Measurements from ENCODE around the gene MYCL.
"Not testable (repeated sequence)": the region's sequence is repeated elsewhere in the genome, so short reads cannot be mapped to it uniquely, and the experiment has no call there.

MYCL gene

DNA sequence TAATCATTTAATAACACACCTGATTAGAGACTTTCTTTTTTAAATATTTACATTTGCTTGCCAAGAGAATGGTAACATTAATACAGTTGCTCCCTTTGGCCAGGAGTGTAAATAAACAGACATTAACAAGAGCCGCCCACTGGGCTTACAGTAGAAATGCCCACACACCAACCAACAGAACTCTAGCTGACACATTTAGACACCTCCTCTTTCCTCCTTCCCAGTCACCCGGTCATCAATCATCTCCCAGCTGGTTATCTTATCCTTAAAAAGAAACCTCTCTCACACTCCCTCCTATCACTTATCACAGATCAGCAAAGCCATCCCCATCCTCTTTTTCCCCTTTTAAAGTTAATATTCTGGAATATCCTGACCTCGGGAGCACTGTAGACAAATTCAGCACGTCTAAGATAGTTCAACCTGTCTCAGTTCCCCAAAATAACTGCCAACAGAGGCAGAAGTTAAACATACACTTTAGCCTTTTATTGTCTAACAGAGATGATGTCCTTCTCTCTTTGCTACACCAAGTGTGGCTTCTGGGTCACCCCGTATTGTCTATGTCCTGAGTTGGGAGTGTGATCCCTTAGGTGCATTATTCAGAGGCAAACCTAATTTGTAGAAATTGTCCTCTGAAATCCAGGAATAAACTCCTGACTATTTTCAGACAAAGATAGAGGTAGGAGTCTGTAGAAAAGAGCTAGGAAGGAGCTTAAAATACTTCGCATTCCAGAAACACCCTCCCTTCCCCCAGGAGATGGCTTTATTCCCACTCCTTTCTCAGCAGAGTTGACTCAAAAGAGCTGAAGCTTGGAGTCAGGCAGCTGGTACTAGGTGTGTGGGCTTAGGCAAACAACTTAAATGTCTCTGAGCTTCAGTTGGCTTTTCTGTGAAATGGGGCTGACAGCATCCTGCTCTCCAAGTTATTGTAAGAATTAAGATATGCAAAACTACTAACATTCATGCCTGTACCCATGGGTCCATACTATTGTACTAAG, 8.8 kb downstream of the MYCL start:
- no peak for DNase-seq (ENCODE audit: low read depth in 2 of 3, low spot score in 2 of 3)

DNA sequence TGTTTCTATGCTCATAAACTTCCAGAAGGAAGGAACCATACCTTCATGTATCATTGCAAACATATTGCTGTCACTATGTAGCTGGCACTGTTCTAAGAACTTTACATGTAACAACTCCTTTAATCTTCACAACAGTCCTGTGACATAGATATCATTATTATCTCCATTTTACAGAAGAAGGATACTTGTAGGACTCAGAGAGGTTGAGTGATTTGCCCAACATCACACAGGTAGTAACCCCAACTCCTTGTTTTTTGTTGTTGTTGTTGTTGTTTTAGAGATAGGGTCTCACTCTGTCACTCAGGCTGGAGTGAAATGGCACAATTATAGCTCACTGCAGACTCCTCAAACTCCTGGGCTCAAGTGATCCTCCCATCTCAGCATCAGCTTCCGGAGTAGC, 10.8 kb downstream of the MYCL start:
- DNase-seq (ENCODE audit: low read depth in 2 of 3, low spot score in 2 of 3): no peak

DNA sequence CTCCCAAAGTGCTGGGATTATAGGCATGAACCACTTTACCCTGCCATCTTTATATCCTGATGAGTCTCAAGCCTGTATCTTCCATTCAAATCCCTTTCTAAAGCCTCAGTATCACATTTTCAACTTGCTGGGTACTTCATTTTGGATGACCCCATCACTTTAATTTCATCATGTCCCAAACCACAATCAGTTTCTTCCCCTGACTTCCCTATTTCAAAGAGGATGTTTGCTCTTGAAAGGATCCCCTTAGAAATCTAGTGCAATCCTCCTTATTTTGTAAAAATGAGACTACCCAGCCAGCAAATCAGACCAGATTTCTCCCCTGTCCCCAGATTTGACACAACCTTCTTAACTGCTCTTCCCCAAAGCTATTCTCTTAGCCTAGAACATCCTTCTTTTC, 11.4 kb downstream of the MYCL start:
- DNase-seq (ENCODE audit: low read depth in 2 of 3, low spot score in 2 of 3): no peak

DNA sequence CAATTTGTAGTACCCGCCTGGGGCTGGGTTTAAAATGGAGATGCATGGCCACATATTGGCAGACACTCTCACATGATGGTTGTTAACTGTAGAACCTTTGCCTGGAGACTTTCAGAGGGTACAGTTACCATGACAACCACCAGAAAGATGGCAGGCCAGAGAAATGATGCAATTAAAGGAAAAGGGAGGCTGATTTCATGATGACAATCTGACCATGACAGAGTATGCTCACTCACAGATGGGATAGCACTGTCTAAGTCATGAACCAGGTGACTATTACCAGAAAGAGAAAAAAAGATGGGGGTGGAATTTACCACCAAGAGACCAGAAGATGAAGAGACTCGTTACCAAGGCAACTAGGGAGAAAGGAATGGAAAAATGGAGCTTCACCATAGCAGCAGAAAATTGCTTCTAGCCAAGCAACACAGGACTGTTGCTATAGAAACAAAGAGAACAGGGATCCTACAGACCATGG, 14.9 kb downstream of the MYCL start:
- DNase-seq (ENCODE audit: low read depth in 2 of 3, low spot score in 2 of 3): peak in 1 of 3 experiments; percentile 3

DNA sequence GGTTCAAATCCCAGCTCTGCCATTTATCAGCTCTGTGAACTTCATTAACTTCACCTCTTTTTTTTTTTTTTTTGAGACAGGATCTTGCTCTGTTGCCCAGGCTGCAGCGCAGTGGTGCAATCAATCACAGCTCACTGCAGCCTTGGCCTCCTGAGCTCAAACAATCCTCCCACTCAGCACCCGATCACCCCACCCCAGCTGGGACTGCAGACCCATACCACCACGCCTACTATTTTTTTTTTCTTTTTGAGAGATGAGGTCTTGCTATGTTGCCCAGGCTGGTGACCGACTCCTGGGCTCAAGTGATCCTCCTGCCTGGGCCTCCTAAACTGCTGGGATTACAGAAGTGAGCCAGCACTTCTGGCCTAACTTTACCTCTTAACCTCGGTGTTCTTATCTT, 16.2 kb downstream of the MYCL start:
- DNase-seq (ENCODE audit: low read depth in 2 of 3, low spot score in 2 of 3): no peak

DNA sequence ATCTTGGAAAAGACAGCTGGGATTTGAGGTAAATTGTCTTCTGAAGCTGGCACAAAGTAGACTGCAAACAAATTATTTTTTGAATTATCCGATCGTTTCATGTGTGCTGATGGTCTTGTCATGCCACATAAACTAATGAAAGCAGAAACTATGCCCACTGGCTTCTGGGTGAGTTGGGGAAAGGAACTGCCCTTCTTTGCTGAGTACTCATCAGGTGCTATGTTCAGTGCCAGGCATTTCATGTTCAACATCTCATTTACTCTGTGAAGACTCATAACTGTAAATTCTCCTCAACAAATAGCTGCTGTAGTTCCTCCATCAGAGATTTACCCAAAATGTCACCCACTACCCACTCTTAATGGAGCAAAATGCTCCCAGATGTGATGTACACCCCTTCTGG, 19.6 kb downstream of the MYCL start:
- no peak for DNase-seq (ENCODE audit: low read depth in 2 of 3, low spot score in 2 of 3)

DNA sequence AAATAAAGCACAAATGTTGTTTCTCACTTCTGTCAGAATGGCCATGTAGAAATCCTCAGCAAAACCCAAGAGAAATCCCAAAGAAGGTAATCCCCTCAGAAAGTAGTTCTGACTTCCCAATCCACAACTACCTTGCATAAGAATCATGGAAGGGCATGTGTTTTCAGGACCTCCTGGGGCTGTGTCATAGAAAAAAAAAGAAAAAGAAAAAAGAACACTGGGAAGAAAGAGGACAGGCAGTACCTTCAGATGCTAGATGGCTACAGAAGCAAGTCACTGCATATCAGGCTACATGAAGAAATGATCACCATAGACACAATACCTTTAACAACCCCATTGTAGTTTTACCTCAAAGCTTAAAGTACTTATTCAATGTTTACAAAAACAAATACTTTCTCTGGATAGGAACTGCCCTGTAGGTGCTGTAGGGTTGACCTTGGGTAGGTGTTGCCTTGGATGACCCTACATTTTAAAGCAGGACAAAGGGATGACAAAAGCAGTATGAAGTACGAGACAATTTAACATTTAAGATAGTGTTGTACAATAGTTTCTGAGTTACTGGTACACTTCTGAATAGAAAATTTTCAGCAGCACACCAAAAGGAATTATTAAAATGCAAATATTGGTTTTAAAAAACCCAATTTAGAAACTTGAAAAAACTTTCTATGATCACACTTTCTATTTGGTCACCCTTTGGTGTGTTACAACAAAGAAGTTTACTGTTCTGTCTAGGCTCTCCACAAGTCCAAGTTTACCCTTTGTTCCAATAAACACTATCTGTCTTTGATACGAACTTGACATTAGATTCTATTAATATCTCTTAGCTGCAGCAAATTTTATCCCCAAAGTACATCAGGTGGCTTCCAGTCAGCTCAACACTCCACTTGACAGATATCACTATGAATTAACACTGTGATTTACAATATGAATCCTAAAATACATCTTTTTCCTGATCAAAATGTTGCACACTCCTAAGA, 23.4 kb downstream of the MYCL start:
- no peak for DNase-seq (ENCODE audit: low read depth in 2 of 3, low spot score in 2 of 3)

DNA sequence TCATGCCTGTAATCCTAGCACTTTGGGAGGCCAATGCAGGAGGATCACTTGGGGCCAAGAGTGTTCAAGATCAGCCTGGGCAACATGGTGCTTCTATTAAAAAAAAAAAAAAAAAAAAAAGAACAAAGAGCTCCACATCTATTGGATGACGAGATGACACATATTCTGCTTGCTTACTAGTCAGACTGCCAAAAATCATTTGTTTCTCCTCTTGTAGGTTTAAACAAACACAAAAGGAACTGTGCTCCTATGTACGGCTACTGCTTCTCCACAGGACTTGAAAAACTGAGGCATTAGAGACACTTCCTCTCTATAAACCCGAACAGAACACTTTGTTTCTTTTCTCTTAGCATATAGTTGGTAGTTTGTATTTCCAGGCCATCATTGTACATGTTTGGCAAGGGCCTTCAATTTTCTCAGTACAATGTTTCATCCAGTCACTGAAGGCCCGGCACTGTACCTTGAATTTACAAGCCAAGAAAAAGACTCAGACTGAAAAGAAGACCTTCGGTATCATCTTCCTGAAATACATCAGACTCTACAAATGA, 24.4 kb downstream of the MYCL start:
- DNase-seq (ENCODE audit: low read depth in 2 of 3, low spot score in 2 of 3): no peak

DNA sequence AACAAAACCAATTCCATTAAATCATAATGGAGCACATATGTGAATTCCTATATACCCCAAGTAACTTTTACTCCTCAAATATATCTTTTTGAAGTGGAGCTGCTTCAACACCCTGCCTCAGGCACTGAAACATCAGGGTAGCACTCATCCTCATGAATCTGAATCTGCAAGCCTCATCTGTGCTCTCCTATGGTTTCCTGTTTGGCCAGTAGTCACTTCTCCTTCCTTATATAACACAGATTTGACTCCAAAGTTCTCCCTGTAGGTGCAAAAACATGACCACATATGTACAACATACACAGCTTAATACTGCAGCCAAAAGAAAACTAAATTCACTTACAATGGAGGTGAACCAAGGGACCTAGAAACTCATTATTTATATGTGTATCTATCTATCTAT, 25.6 kb downstream of the MYCL start:
- DNase-seq (ENCODE audit: low read depth in 2 of 3, low spot score in 2 of 3): no peak

DNA sequence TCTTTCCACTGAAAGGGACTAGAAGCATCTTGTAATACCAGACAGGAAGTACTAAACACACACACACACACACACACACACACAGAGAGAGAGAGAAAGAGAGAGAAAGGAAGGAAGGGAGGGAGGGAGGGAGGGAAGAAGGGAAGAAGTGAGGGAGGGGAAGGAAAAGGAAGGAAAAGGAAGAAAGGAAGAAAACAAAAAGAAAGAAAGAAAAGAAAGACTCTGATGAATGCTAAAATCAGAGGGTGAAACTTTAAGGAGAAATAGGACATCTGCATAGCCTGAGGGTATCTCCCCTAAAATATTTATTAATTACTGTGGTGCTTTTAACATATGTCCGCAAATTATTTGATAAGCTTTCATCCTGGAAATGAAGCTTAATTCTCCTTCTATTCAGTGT, 29.0 kb downstream of the MYCL start:
- no peak for DNase-seq (ENCODE audit: low read depth in 2 of 3, low spot score in 2 of 3)

DNA sequence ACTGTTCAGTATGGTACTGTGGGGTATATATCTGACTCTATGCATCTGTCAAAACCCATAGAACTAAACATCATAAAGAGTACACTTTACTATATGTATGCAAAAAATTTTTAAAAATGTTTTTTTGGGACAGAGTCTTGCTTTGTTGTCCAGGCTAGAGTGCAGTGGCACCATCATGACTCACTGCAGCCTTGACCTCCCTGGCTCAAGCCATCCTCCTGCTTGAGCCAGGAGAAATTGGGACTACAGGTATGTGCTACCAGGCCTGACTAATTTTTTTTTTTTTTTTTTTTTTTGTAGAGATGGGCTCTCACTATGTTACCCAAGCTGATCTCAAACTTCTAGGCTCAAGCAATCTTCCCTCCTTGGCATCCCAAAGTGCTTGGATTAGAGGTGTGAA, 29.9 kb downstream of the MYCL start:
- no peak for DNase-seq (ENCODE audit: low read depth in 2 of 3, low spot score in 2 of 3)

DNA sequence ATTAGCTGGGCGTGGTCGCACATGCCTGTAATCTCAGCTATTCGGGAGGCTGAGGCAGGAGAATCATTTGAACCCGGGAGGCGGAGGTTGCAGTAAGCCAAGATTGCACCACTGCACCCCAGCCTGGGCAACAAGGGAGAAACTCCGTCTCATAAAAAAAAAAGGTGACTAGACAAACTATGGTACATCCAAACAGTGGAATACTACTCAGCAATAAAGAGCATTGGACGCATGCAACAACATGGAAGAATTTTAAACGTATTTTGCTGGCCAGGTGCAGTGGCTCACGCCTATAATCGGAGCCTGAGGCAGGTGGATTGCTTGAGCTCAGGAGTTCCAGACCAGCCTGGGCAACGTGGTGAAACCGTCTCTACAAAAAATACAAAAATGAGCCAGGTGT, 30.7 kb downstream of the MYCL start:
- not testable (repeated sequence) for DNase-seq (ENCODE audit: low read depth in 2 of 3, low spot score in 2 of 3)

DNA sequence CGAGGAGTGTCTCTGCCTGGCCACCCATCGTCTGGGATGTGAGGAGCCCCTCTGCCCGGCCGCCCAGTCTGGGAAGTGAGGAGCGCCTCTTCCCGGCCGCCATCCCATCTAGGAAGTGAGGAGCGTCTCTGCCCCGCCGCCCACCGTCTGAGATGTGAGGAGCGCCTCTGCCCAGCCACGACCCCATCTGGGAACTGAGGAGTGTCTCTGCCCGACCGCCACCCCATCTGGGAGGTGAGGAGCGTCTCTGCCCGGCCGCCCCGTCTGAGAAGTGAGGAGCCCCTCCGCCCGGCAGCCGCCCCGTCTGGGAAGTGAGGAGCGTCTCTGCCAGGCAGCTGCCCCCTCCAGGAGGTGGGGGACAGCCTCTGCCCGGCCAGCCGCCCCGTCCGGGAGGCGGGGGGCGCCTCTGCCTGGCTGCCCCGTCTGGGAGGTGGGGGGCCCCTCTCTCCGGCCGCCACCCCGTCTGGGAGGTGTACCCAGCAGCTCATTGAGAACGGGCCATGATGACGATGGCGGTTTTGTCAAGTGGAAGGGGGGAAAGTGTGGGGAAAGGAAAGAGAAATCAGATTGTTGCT, 32.1 kb downstream of the MYCL start:
- DNase-seq (ENCODE audit: low read depth in 2 of 3, low spot score in 2 of 3): not testable (repeated sequence)

DNA sequence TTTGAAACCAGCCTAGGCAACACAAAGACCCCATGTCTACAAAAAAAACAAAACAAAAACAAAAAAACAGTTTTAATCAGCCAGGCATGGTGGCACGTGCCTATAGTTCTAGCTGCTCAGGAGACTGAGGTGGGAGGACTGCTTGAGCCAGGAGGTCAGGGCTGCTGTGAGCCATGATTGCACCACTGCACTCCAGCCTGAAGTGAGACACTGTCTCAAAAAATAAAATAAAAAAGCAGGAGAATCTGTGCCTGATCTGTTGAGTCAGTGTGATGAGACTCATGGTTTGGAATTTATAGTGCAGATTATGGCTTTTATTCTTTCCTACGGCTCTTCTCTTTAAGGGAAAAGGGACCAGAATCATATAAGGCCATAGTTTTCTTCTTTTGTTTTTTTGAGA, 35.0 kb downstream of the MYCL start:
- no peak for DNase-seq (ENCODE audit: low read depth in 2 of 3, low spot score in 2 of 3)

DNA sequence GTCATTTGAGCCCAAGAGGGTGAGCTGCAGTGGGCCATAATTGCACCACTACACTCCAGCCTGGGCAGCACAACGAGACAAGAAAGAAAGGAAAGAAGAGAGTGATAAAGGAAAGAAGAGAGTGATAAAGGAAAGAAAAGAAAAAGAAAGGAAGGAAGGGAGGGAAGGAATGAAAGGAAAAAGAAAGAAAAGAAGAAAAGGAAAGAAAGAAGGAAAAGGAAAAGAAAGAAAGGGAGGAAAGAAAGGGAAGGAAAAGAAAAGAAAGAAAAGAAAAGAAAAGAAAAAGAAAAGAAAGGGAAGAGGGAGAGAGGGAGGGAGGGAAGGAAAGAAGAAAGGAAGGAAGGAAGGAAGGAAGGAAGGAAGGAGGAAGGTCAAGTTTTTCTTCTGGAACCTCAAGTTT, 36.0 kb downstream of the MYCL start:
- DNase-seq (ENCODE audit: low read depth in 2 of 3, low spot score in 2 of 3): no peak

DNA sequence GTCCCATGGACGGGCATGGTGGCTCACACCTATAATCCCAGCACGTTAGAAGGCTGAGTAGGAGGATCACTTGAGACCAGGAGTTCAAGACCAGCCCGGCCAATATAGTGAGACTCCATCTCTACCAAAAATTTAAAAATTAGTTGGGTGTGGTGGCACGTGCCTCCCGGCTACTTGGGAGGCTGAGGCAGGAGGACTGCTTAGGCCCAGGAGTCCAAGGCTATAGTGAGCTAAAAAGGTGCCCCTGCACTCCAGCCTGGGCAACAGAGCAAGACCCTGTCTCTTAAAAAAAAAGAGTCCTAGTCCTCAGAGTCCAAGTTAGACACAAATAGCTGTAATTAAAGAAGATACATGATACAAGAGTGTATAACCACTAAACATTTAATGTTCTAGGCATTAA, 38.5 kb downstream of the MYCL start:
- DNase-seq (ENCODE audit: low read depth in 2 of 3, low spot score in 2 of 3): no peak

DNA sequence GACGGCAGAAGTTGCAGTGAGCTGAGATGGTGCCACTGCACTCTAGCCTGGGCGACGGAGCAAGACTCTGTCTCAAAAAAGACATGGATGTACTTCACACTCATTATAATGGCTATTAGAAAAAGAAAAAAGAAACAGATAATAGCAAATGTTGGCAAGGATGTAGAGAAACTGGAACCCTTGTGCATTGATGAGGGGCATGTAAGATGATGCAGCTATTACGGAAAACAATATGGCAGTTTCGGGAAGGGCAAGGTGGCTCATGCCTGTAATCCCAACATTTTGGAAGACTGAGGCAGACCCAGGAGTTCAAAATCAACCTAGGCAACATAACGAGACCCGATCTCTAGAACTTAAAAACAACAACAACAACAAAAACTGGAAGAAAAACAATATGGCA, 40.7 kb downstream of the MYCL start:
- DNase-seq (ENCODE audit: low read depth in 2 of 3, low spot score in 2 of 3): no peak

DNA sequence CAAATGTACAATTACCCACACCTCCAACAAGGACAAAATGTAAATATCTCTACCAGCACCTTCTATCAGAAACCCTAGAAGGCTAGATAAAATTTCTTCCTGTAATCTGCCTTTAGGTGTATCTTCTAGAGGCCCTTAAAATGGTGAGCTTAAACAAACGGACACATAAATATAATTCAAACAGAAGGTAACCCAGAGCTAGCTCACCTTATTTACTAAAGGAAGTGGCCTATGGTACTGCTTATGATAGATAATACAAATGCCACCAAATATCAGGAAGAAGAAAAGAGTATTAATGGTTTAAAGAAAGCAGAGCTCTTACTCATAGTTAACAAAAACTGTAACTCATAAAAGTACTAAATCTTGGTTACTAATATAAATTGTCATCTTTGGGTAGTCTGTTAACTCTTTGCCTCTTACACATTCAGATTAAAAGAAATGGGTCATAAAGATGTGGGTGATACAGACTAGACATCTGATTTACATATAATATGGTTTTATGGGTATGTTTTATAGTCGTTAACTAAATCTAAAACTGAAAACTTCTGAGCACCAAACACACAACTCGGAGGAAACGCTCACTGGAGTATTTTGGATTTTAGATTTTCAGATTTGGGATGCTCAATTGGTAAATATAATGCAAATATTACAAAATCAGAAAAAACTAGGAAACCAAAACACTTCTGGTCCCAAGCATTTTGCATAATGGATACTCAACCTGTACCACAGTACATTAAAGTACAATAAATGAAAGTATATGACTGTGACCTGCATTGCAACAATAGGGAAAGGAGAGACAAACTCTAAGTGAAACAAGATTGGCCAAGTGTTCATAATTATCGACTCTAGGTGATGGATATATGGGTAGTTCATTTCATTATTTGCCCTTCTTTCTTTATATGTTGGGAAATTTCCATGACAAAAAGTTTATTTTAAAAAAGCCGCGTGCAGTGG, 41.6 kb downstream of the MYCL start:
- DNase-seq (ENCODE audit: low read depth in 2 of 3, low spot score in 2 of 3): no peak

DNA sequence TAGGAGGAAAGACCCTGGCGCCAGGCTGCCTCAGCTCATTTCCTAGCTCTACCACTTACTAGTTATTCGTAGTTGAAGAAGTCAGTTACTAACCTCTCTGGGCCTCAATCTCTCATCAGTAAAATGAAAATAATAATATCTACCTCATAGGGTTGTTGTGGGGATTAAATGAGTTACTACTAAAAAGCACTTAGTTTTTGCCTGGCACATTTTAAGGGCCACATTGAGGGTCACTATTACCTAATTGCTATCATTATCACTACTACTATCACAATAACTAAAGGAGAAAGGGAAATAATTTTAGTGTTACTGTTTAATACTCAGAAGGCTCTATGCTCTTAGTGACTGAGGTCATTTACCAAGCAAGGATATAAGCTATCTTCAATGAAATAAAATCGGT, 43.4 kb downstream of the MYCL start:
- no peak for DNase-seq (ENCODE audit: low read depth in 2 of 3, low spot score in 2 of 3)
